GM23248 (cell line): ENCODE measurements around the gene SLC12A9.

ENCODE experiments used
- EZH2 ChIP-seq: fragments of 200-600 bp; sonication (generic); IDR thresholded peaks from 2 replicates; pipeline ENCODE4 v1.6.1; 2018; ENCODE audit warnings: antibody characterized with exemption, mild to moderate bottlenecking; ENCODE audit not compliant: insufficient read depth, poor library complexity, severe bottlenecking
- EZH2phosphoT487 ChIP-seq: fragments of 200-600 bp; sonication (generic); IDR thresholded peaks from 2 replicates; pipeline ENCODE4 v1.6.1; 2018; ENCODE audit warnings: antibody characterized with exemption, moderate library complexity, mild to moderate bottlenecking, low read depth; ENCODE audit not compliant: insufficient read depth

DNA sequence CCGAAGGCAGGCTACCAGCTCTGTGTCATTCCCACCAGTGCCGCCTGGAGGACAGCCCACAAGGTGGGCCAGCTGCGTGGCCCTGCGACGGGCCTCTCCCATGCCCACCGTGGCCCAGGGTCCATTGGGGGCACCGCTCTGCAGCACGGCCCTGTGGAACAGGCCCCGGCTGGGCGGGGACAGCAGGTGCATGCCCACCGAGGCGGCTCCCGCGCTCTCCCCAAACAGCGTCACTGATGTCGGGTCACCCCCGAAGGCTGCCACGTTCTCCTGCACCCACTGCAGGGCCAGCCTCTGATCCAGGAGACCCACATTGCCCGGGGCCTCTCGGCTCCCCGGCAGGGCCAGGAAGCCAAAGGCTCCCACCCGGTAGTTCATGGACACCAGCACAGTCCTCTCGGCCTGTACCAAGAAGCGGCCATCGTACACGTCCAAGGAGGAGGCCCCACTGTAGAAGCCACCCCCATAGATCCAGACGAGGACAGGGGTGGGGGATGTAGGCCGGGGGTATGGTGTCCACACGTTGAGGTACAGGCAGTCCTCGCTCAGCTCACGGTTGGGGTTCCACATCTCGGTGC is 40.9 kb downstream of the SLC12A9 start:
- no peak for TF ChIP-seq EZH2phosphoT487
- no peak for TF ChIP-seq EZH2
